GM23338 (cell line): ENCODE measurements around the gene SULT1A2.

ENCODE experiments used
- CREB1 ChIP-seq: fragments of 250-450 bp; sonication (Bioruptor Pico); IDR thresholded peaks from 2 replicates; pipeline ENCODE4 v1.5.0; 2020; ENCODE audit warnings: low read depth, mild to moderate bottlenecking, moderate library complexity
- EZH2 ChIP-seq: fragments of 200-600 bp; sonication (generic); IDR thresholded peaks from one replicate; pipeline ENCODE4 v1.8.0; 2017; ENCODE audit warnings: antibody characterized with exemption, mild to moderate bottlenecking, low read depth; ENCODE audit not compliant: unreplicated experiment
- EZH2phosphoT487 ChIP-seq: fragments of 200-600 bp; sonication (generic); IDR thresholded peaks from one replicate; pipeline ENCODE4 v1.8.1; 2018; ENCODE audit warnings: antibody characterized with exemption; ENCODE audit not compliant: unreplicated experiment
- ZNF331 ChIP-seq: fragments of 250-450 bp; sonication (Bioruptor Pico); IDR thresholded peaks from 2 replicates; pipeline ENCODE4 v1.5.0; 2020; ENCODE audit warnings: low read depth, mild to moderate bottlenecking, moderate library complexity
- TF ChIP-seq, protein P1 (sequence below), 2 experiments: fragments of 200-600 bp in 1 of 2; sonication (generic) in 1 of 2; conservative IDR thresholded peaks; 2 replicates each; pipeline versions ENCODE4 v1.5.1 to v1.6.1; 2016 to 2017; ENCODE audit warnings: antibody characterized with exemption in 2 of 2, low read depth in 2 of 2, mild to moderate bottlenecking in 2 of 2, moderate library complexity in 1 of 2

DNA sequence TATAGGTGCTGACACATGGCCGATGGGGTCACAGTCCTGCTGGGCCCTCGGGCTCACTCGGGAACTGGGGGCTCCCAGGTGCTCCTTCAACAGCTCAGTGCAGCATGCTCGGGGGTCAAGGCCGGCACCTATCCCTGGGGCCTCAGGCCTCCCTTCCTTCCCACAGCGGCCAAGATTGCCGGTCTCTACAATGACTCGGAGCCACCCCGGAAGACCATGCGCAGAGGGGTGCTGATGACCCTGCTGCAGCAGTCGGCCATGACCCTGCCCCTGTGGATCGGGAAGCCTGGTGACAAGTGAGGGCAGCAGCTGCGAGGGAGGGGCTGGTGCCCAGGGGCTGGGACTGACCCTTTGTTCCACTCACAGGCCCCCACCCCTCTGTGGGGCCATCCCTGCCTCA, 6.9 kb downstream of the SULT1A2 start:
- TF ChIP-seq, protein P1, sequence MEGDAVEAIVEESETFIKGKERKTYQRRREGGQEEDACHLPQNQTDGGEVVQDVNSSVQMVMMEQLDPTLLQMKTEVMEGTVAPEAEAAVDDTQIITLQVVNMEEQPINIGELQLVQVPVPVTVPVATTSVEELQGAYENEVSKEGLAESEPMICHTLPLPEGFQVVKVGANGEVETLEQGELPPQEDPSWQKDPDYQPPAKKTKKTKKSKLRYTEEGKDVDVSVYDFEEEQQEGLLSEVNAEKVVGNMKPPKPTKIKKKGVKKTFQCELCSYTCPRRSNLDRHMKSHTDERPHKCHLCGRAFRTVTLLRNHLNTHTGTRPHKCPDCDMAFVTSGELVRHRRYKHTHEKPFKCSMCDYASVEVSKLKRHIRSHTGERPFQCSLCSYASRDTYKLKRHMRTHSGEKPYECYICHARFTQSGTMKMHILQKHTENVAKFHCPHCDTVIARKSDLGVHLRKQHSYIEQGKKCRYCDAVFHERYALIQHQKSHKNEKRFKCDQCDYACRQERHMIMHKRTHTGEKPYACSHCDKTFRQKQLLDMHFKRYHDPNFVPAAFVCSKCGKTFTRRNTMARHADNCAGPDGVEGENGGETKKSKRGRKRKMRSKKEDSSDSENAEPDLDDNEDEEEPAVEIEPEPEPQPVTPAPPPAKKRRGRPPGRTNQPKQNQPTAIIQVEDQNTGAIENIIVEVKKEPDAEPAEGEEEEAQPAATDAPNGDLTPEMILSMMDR (conservative IDR thresholded peaks at IDR 0.05; ENCODE audit: low read depth in 2 of 2) = no peak
- no peak for TF ChIP-seq CREB1
- TF ChIP-seq ZNF331 (CRISPR knock-in tag) = no peak
- TF ChIP-seq EZH2phosphoT487 = no peak
- no peak for TF ChIP-seq EZH2
